Fibroblast of lung (primary cell): Measurements from ENCODE around the gene NCKAP5. TPM values are rescaled to one million over a fixed set of nuclear protein-coding genes. Genes with fewer than 3 reads are reported as not detected.

Experiments used
- DNase-seq, 2 donors: peaks; one replicate each; pipeline versions ENCODE4 v3.0.0 to v3.0.0-alpha.2; 2010; ENCODE audit warnings: low read depth in 2 of 2
- H2AFZ ChIP-seq: 2 replicates; pipeline ENCODE4 v1.5.1; 2012; ENCODE audit warnings: low read length, control low read depth, inconsistent platforms
- H3K27ac ChIP-seq: 2 replicates; pipeline ENCODE4 v1.5.1; 2011; ENCODE audit warnings: low read length, control low read depth; ENCODE audit not compliant: insufficient read depth
- H3K27me3 ChIP-seq: 2 replicates; pipeline ENCODE4 v1.5.1; 2011; ENCODE audit warnings: mild to moderate bottlenecking, low read length; ENCODE audit not compliant: control insufficient read depth, insufficient read depth
- H3K36me3 ChIP-seq: 2 replicates; pipeline ENCODE4 v1.5.1; 2011; ENCODE audit warnings: low read length; ENCODE audit not compliant: control insufficient read depth, insufficient read depth
- H3K4me1 ChIP-seq: 2 replicates; pipeline ENCODE4 v1.5.1; 2011; ENCODE audit warnings: low read length; ENCODE audit not compliant: control insufficient read depth, insufficient read depth; ENCODE audit errors: extremely low read depth
- H3K4me2 ChIP-seq: 2 replicates; pipeline ENCODE4 v1.5.1; 2011; ENCODE audit warnings: low read length, control low read depth; ENCODE audit not compliant: insufficient read depth; ENCODE audit errors: extremely low read depth
- H3K4me3 ChIP-seq, 4 experiments: fragments of 200-600 bp in 1 of 4; sonication (generic) in 1 of 4; replicated peaks in 1 of 4; 2 replicates each; pipeline ENCODE4 v1.5.1; 2011 to 2016; ENCODE audit warnings: low read length in 4 of 4, low read depth in 3 of 4, mild to moderate bottlenecking in 3 of 4, control low read depth in 2 of 4, inconsistent platforms in 1 of 4, mixed read lengths in 1 of 4; ENCODE audit not compliant: insufficient read depth in 1 of 4; ENCODE audit errors: control extremely low read depth in 1 of 4
- H3K79me2 ChIP-seq: 2 replicates; pipeline ENCODE4 v1.5.1; 2012; ENCODE audit warnings: mild to moderate bottlenecking, low read length, inconsistent platforms; ENCODE audit not compliant: control insufficient read depth, insufficient read depth
- H3K9ac ChIP-seq: 2 replicates; pipeline ENCODE4 v1.5.1; 2011; ENCODE audit warnings: mild to moderate bottlenecking, low read length, control low read depth; ENCODE audit not compliant: insufficient read depth
- H3K9me3 ChIP-seq: 2 replicates; pipeline ENCODE4 v1.5.1; 2012; ENCODE audit warnings: low read depth, low read length; ENCODE audit not compliant: control insufficient read depth, insufficient read depth
- H4K20me1 ChIP-seq: 2 replicates; pipeline ENCODE4 v1.5.1; 2011; ENCODE audit warnings: low read length; ENCODE audit not compliant: control insufficient read depth, insufficient read depth; ENCODE audit errors: extremely low read depth
- CTCF ChIP-seq, 2 donors: IDR thresholded peaks in 1 of 2; conservative IDR thresholded peaks in 1 of 2; 1 replicate in 1 of 2; 2 replicates in 1 of 2; pipeline ENCODE4 v1.5.1; 2011 to 2012; ENCODE audit warnings: low read length in 2 of 2, control low read depth in 1 of 2, inconsistent platforms in 1 of 2, low read depth in 1 of 2, mild to moderate bottlenecking in 1 of 2
- EZH2 ChIP-seq: IDR thresholded peaks from 2 replicates; pipeline ENCODE4 v1.5.1; 2012; ENCODE audit warnings: low read length, control low read depth, mild to moderate bottlenecking; ENCODE audit errors: missing control alignments
- polyA plus RNA-seq, 2 donors: library from polyadenylated mRNA; depleted of rRNA in 1 of 2; stranded (reverse) in 1 of 2; unstranded in 1 of 2; fragments of >200 nt; gene quantifications; 2 replicates each; pipeline ENCODE4 v1.2.1, GENCODE V29; 2011 to 2012; ENCODE audit warnings: missing spikeins in 1 of 2
- total RNA-seq: library from RNA; depleted of rRNA; stranded (reverse); fragments of >200 nt; gene quantifications from 2 replicates; pipeline ENCODE4 v1.2.1, GENCODE V29; 2014

Gene NCKAP5
- total and polyA plus RNA-seq, 2 donors (not counting 1 experiment from before 2014, with no cell fraction given): 2.6 to 6.2 TPM

- Histone ChIP-seq H4K20me1 (no peaks in the 10 kb centered on the region), H3K79me2 (no peaks in the 10 kb centered on the region), H3K4me2 (no peak overlapping the region), H3K9me3 (no peaks in the 10 kb centered on the region), H2AFZ (no peak overlapping the region), H3K27me3 (no peaks in the 10 kb centered on the region), H3K36me3 (no peaks in the 10 kb centered on the region), H3K4me1 (peaks cover 5% of the 10 kb centered on the region), H3K9ac (no peak overlapping the region), H3K4me3 (no peak overlapping the region), H3K27ac (no peak overlapping the region)
- TF ChIP-seq EZH2: no peak
- TF ChIP-seq CTCF (conservative IDR thresholded peaks at IDR 0.05 in 1 of 2, IDR thresholded peaks at IDR 0.05 in 1 of 2; ENCODE audit: low read depth in 1 of 2, low read length in 2 of 2): no peak
- no peak for DNase-seq
Observed at GRCh38 chr2:132941296-132942020, 626.8 kb downstream of the NCKAP5 start.

- no peak overlapping the region for H2AFZ ChIP-seq
- DNase-seq: peak; percentile 54 to 55
- TF ChIP-seq CTCF (conservative IDR thresholded peaks at IDR 0.05 in 1 of 2, IDR thresholded peaks at IDR 0.05 in 1 of 2; ENCODE audit: low read depth in 1 of 2, low read length in 2 of 2) (no peak), EZH2 (no peak)
Observed at GRCh38 chr2:132937629-132938028, 630.6 kb downstream of the NCKAP5 start.

GRCh38 chr2:132936791-132937190, 631.5 kb downstream of the NCKAP5 start:
- Histone ChIP-seq H3K4me2 (no peak overlapping the region), H3K4me1 (peaks cover 5% of the 10 kb centered on the region), H4K20me1 (no peaks in the 10 kb centered on the region), H3K27me3 (no peaks in the 10 kb centered on the region), H3K27ac (no peak overlapping the region), H3K4me3 (no peak overlapping the region), H2AFZ (no peak overlapping the region), H3K79me2 (no peaks in the 10 kb centered on the region), H3K36me3 (no peaks in the 10 kb centered on the region), H3K9ac (no peak overlapping the region), H3K9me3 (no peaks in the 10 kb centered on the region)
- no peak for DNase-seq
- no peak for TF ChIP-seq CTCF (conservative IDR thresholded peaks at IDR 0.05 in 1 of 2, IDR thresholded peaks at IDR 0.05 in 1 of 2; ENCODE audit: low read depth in 1 of 2, low read length in 2 of 2)
- no peak for TF ChIP-seq EZH2

More at GRCh38 chr2:132937629-132938028, 630.6 kb downstream of the NCKAP5 start:
- no peaks in the 10 kb centered on the region for H4K20me1 ChIP-seq
- H3K27ac ChIP-seq: no peak overlapping the region
- no peak overlapping the region for H3K4me3 ChIP-seq
- H3K4me2 ChIP-seq: no peak overlapping the region
- no peak overlapping the region for H3K9ac ChIP-seq
- no peaks in the 10 kb centered on the region for H3K27me3 ChIP-seq
- no peaks in the 10 kb centered on the region for H3K36me3 ChIP-seq
- peaks cover 5% of the 10 kb centered on the region for H3K4me1 ChIP-seq
- H3K9me3 ChIP-seq: no peaks in the 10 kb centered on the region
- no peaks in the 10 kb centered on the region for H3K79me2 ChIP-seq
